Cardiac fibroblast (primary cell): ENCODE measurements around the gene CTRL.
"Not testable (repeated sequence)": the region's sequence is repeated elsewhere in the genome, so short reads cannot be mapped to it uniquely, and the experiment has no call there.

Source experiments
- DNase-seq, 2 donors: peaks; one replicate each; pipeline versions ENCODE4 v3.0.0 to v3.0.0-alpha.2; 2010; ENCODE audit warnings: low read depth in 2 of 2
- H3K4me3 ChIP-seq, 2 donors: replicated peaks in 1 of 2; 1 replicate in 1 of 2; 2 replicates in 1 of 2; pipeline ENCODE4 v1.5.1; 2011; ENCODE audit warnings: low read depth in 2 of 2, low read length in 2 of 2, mild to moderate bottlenecking in 2 of 2, moderate library complexity in 1 of 2
- TF ChIP-seq, protein P1 (sequence below): IDR thresholded peaks from one replicate; pipeline ENCODE4 v1.5.1; 2011; ENCODE audit warnings: low read depth, mild to moderate bottlenecking, low read length, inconsistent platforms

The CTRL gene

DNA sequence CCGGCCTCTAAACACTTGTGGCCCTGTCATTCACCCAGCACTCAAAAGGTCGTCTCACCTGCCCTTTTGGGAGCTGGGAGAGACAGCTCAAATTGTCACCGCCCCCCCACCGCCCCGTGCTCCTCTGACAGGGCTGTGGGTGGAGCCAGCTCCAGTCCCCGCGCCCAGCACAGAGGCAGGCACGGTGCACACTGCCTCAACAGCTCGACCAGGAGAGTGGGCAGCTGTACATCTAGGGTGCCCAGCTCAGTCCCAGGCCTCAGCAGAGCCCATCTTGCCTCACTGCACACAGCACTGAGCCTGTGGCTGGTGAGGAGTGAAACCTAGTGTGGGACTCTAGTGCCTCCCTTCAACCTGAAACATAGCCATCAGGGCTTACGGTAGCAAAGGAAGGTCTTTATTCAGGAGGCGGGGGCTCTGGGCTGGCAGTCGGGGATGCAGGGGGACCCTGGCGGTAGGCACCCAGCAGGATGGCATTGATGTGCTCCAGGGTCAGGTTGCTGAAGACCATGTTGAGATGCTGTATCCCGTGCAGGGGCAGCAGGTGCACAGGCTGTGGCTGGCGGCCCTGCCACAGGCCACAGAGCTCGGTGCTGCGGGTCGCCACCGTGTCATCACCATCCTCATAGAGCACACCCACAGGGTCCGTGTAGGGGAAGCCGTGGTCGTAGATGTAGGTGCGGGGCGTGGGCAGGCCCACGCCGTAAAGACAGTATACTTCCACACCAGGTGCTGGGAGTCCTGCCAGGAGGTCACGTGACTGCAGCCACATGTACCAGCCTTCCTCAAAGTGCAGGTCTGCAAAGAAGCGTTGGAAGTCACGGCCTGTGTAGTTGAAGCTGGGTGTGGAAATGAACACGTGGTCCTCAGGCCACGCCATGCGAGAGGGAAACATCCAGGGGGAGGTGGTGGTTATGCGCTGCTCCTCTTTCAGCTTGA lies 8.1 kb upstream of the CTRL start:
- TF ChIP-seq, protein P1, sequence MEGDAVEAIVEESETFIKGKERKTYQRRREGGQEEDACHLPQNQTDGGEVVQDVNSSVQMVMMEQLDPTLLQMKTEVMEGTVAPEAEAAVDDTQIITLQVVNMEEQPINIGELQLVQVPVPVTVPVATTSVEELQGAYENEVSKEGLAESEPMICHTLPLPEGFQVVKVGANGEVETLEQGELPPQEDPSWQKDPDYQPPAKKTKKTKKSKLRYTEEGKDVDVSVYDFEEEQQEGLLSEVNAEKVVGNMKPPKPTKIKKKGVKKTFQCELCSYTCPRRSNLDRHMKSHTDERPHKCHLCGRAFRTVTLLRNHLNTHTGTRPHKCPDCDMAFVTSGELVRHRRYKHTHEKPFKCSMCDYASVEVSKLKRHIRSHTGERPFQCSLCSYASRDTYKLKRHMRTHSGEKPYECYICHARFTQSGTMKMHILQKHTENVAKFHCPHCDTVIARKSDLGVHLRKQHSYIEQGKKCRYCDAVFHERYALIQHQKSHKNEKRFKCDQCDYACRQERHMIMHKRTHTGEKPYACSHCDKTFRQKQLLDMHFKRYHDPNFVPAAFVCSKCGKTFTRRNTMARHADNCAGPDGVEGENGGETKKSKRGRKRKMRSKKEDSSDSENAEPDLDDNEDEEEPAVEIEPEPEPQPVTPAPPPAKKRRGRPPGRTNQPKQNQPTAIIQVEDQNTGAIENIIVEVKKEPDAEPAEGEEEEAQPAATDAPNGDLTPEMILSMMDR = no peak
- DNase-seq = no peak
- H3K4me3 ChIP-seq = no peak overlapping the region

DNA sequence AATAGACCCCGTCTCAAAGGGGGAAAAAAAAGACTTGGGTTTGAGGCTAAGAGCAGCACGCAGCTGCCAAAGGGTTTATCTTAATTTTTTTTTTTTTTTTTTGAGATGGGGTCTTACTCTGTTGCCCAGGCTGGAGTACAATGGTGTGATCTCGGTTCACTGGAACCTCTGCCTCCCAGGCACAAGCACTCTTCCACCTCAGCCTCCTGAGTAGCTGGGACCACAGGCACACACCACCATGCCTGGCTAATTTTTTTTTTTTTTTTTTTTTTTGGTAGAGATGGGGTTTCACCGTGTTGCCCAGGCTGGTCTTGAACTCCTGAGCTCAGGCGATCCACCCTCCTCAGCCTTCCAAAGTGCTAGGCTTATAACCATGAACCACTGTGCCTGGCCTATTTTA lies 6.1 kb upstream of the CTRL start:
- H3K4me3 ChIP-seq = not testable (repeated sequence)

DNA sequence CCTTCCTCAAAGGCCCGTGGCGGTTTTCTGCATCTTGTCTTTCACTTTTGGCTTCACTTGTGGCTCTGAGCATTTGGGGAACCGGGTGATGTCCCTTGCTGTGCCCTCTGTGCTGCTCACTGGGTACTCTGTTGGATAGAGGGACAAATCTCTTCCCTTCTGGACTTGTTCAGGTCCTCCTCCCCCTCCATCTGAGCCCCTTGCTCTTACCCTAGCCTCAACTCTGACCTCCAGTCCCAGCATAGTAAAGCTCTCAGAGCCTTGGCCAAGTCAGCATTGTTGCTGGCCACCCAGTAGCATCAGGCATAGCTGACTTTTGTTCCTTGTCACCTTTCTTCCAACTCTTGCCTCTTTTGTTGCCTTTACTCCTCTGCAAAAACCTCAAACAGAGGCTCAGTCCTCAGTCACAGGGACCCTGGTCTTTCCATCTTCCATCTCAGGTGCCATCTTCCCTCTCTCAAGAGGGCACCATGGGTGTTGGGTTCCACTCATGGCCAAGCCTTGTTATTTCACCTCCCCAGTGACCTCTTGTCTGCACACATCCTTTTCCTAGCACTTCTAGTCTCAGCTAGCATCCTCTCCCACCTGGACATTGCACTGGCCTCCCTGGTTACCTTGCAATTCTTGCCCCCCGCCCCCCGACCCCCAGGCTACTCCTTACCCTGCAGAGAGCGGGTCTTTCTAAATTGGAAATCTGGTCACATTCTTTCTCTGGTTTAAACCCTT lies 5.4 kb upstream of the CTRL start:
- no peak for DNase-seq
- peak overlapping the region; percentile 92 to 97 for H3K4me3 ChIP-seq
- TF ChIP-seq, protein P1 = no peak

More for the DNA sequence above, 6.1 kb upstream of the CTRL start:
- DNase-seq = not testable (repeated sequence)

DNA sequence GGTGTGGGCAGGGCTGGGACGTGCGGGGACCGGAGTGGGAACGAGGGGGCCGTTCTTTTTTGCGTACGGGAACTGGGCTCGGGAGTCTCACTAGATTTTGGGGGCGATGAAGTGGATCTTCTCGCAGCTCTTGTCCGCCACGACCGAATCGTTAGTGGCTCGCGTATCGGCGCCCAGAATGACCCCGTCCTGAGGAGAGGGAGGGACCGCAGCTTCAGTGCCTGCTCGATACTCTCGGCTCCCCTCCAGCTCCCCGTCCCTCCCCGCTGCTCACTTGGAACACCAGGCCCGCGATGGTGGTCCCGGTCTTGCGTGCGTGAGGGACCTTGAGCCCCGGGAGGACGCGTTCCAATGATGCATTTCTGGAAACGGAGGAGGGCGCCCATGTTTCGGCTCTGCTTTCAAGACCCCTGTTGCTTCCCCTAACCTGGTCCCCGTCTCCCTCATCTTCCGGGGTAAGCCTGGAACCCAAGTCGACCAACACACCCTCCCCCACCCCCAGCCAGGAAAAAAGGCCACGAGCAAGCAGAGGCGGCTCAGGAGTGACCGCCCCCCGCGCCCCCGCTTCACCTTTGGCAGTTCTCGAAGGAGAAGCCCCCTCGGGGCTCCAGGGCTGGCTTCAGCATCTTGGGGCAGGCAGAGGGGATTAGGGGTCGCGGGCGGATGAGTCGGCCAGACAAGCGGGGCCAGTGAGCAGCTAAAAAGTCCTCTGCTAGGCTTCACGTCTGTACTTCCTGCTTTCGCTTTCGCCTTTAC lies 4.6 kb upstream of the CTRL start, which contains the start of gene PSMB10:
TSS of gene PSMB10 (minus strand) at position 727 of the 756 bp plus-strand sequence. CDS start at position 626, 101 bp downstream.
- peak; percentile 69 to 70 for DNase-seq
- H3K4me3 ChIP-seq = peak within 1 kb of the TSS; percentile 92 to 97
- TF ChIP-seq, protein P1 = no peak

DNA sequence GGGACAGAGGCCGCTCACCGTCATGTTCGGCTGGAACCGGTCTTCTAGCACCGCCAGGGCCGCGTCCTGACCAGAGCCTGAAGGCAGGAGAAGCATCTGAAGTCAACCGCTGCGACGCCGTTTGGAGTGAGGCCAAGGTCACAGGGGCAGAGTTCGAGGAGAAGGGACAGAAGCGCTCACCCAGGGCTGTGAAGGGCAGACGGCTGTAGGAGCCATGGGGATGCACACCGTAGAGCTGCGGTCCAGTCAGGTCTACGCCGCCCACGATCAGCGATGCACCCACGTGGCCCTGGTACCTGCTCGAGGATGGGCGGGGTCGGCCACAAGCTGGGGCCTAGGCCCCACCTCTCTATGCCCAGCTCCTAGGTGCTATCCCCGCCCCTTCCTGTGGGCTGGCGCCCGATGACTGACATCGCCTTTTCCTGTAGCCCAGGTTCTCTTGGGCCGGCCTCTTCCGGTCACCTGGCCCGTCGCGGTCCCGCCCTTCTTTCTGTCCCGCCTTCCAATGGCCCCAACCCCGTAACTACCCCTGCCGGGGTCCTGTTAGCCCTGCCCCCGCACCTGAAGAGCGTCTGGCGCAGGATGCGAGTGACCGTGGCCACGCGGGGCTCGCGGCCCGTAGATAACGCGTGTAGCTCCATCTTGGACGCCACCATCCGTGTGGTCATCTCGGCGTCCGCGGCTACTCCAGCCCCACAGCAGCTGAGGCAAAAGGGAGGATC lies 3.9 kb upstream of the CTRL start:
- DNase-seq = peak; percentile 90 to 94
- TF ChIP-seq, protein P1 = no peak
- H3K4me3 ChIP-seq = peak overlapping the region; percentile 92 to 97

DNA sequence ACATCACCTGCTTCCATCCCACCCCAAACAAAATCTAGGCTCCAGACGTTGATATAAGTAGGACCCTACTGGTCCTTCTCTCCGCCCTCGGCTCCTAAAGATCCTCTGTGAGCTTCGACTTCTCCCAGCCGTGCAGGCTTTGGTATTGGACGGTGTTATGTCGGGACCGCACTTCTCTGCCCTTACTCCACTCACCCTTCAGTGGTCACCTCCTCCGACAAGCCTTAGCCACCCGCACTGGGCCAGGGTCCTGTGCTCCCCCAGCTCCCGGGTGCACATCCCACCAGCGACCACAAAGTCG lies 3.4 kb upstream of the CTRL start:
- DNase-seq = no peak
- peak overlapping the region; percentile 92 to 97 for H3K4me3 ChIP-seq
- TF ChIP-seq, protein P1 = no peak
